Neutrophil (primary cell): ENCODE results near the gene HYAL3.
"Not testable (repeated sequence)": the region's sequence is repeated elsewhere in the genome, so short reads cannot be mapped to it uniquely, and the experiment has no call there.

Experiments used
- H3K27ac ChIP-seq: fragments of 200-600 bp; sonication (generic); 2 replicates; pipeline ENCODE4 v1.5.1; 2016; ENCODE audit warnings: mild to moderate bottlenecking, moderate library complexity
- H3K27me3 ChIP-seq: fragments of 200-600 bp; sonication (generic); 2 replicates; pipeline ENCODE4 v1.6.0; 2016; ENCODE audit warnings: mild to moderate bottlenecking
- H3K36me3 ChIP-seq: fragments of 200-600 bp; sonication (generic); 2 replicates; pipeline ENCODE4 v1.5.1; 2017
- H3K4me1 ChIP-seq, 2 experiments: fragments of 200-600 bp in 1 of 2; sonication (generic) in 1 of 2; 1 replicate in 1 of 2; 2 replicates in 1 of 2; pipeline versions ENCODE4 v1.5.1 to v1.6.1; 2013 to 2016; ENCODE audit warnings: low read depth in 1 of 2, low read length in 1 of 2, mild to moderate bottlenecking in 1 of 2, moderate library complexity in 1 of 2; ENCODE audit not compliant: control insufficient read depth in 1 of 2, insufficient read depth in 1 of 2
- H3K4me3 ChIP-seq, 2 experiments: fragments of 200-600 bp in 1 of 2; sonication (generic) in 1 of 2; 1 replicate in 1 of 2; 2 replicates in 1 of 2; pipeline ENCODE4 v1.5.1; 2013 to 2016; ENCODE audit warnings: low read depth in 1 of 2, low read length in 1 of 2, mild to moderate bottlenecking in 1 of 2, moderate library complexity in 1 of 2
- H3K9me3 ChIP-seq: fragments of 200-600 bp; sonication (generic); 2 replicates; pipeline ENCODE4 v1.5.1; 2016
- CTCF ChIP-seq: fragments of 200-600 bp; sonication (generic); IDR thresholded peaks from 2 replicates; pipeline ENCODE4 v1.5.1; 2016; ENCODE audit warnings: antibody characterized with exemption

The HYAL3 gene

DNA sequence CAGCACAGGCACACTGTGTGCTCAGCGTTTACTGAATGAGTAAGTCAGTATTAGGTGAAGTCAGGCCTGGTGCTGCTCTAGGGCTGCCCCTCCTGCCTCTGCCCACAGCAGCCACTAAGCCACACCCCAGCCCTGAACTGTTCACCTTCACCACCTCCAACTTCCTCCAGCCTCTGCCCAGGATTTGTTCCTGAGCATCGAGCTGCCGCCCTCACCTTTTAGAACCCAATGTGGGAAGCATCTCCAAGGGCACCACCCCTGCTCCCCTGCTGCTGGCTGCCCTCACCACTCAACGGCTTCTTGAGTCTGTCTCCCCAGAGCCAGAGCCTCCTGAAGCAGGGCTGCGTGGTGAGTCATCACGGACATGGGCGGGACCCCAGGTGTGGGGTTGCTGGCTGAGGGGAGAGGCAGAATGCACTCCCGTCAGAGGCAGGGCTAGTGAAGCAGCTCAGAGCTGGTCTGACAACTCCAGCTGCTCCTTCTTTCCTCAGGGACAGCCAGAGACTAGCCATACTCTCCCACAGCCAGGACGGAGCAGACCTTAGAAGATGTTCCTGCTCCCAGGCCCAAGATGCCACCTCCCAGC lies 17.5 kb upstream of the HYAL3 start:
- H3K4me3 ChIP-seq = no peak overlapping the region

DNA sequence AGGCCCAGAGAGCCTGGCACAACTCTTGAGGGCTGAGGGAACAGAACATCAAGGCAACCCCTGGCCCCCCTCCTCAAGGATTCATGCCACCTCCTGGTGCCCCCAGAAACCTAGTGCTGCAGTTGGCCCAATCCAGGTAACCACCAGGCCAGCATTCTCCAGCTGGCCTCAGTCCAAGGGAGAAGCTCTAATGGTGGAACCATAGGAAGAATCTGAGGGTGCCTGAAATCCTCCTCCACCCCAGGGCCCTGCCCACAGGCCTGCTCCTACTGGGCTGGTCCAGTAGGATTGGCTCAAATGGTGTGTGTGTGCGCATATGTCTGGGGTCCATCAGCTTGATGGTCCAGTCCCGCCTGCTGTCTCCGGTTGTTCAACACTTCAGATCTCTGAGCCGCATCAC lies 15.6 kb upstream of the HYAL3 start:
- no peak for TF ChIP-seq CTCF
- H3K36me3 ChIP-seq = peaks cover 5% of the 10 kb centered on the region

More for the DNA sequence above, 17.5 kb upstream of the HYAL3 start:
- no peaks in the 10 kb centered on the region for H3K9me3 ChIP-seq
- TF ChIP-seq CTCF = no peak
- H3K27ac ChIP-seq = no peak overlapping the region
- H3K4me1 ChIP-seq = peaks cover 34 to 49% of the 10 kb centered on the region in 2 experiments
- peaks cover 5% of the 10 kb centered on the region for H3K36me3 ChIP-seq
- H3K27me3 ChIP-seq = no peaks in the 10 kb centered on the region

GRCh38 chr3:50314342-50314741 lies 15.1 kb upstream of the HYAL3 start:
- Histone ChIP-seq H3K36me3 (peaks cover 5% of the 10 kb centered on the region), H3K27ac (peak overlapping the region; percentile 10), H3K4me3 (no peak overlapping the region), H3K9me3 (no peaks in the 10 kb centered on the region), H3K27me3 (no peaks in the 10 kb centered on the region), H3K4me1 (peaks cover 18 to 26% of the 10 kb centered on the region in 2 experiments)
- TF ChIP-seq CTCF = no peak

More for the DNA sequence above, 15.6 kb upstream of the HYAL3 start:
- Histone ChIP-seq H3K4me1 (peaks cover 23 to 31% of the 10 kb centered on the region in 2 experiments), H3K4me3 (no peak overlapping the region), H3K27me3 (no peaks in the 10 kb centered on the region), H3K27ac (no peak overlapping the region), H3K9me3 (no peaks in the 10 kb centered on the region)

- H3K4me1 ChIP-seq, H3K36me3 ChIP-seq, H3K9me3 ChIP-seq, H3K27ac ChIP-seq, H3K4me3 ChIP-seq, H3K27me3 ChIP-seq: not testable (repeated sequence)
These were observed 12.8 kb upstream of the HYAL3 start for GRCh38 chr3:50312041-50312440.

GRCh38 chr3:50304601-50305000 lies 5.4 kb upstream of the HYAL3 start:
- Histone ChIP-seq H3K36me3 (no peaks in the 10 kb centered on the region), H3K9me3 (no peaks in the 10 kb centered on the region), H3K4me1 (peaks cover 16 to 17% of the 10 kb centered on the region in 2 experiments), H3K27ac (peak overlapping the region; percentile 13), H3K27me3 (no peaks in the 10 kb centered on the region), H3K4me3 (no peak overlapping the region)
- no peak for TF ChIP-seq CTCF

DNA sequence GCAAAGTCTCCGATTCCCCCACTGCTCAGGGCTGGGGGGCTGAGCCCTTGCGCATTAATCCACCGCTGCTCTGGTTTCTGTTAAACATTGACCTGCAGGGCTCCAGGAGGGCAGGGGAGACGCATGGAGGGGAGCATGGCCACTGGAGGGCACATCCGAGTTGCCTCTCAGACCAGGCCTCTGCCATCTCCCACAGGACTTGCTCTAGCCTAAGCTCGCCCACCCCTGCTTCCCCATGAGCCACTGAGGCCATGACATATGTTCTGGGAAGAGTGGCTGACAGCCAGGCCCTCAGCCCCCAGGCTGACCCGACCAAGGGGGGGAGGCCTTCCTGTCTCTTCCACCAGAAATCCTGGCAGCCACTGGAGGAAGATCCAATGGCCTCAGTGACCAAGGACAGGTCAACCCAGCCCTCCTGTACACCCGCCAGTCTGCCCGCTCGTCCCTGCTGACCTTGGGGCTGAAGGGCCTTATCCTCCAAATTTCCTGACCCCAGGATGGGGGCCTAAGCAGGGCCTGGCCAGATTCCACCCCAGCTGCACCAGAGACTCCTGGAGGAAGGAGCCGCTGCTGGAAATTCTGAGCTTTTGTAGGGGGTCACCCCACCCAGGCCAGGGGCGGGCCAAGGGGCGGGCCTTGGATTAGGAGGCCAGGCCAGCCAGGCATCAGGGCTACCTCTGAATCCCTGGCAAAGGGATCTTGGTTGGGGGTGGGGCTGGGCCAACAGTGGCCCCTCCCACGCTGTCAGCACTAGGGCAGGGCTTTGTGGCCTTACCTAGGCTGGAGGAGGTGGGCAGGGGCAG lies 4.0 kb upstream of the HYAL3 start, which contains the start of gene HYAL1:
Gene HYAL1 (minus strand): TSS at position 562 of the 803 bp plus-strand sequence. CDS start 618 bp downstream, outside the sequence.
- Histone ChIP-seq H3K4me3 (no peak within 1 kb of the TSS), H3K4me1 (peaks cover 26 to 28% of the 10 kb centered on the region in 2 experiments), H3K9me3 (no peaks in the 10 kb centered on the region), H3K27ac (no peak within 1 kb of the TSS), H3K36me3 (no peaks in the 10 kb centered on the region), H3K27me3 (no peaks in the 10 kb centered on the region)
- TF ChIP-seq CTCF = no peak
